Measurements from ENCODE around the gene ZSWIM6. TPM values are rescaled to one million over a fixed set of nuclear protein-coding genes. Genes with fewer than 3 reads are reported as not detected.

The ZSWIM6 gene
- total RNA-seq, 2 experiments from 2014 or later = 4.1 TPM

- intact Hi-C loops (cut with DNase I, micrococcal nuclease) = no loop called here
- CTCF ChIA-PET = no interaction called here
- ATAC-seq (ENCODE audit: poor library complexity) = no peak
- POLR2A ChIA-PET = no interaction called here
- H3K4me3 ChIP-seq (ENCODE audit: low read length) = no peak overlapping the region
- no peaks in the 10 kb centered on the region for H3K4me1 ChIP-seq (ENCODE audit: insufficient read depth, low read length)
- no peaks in the 10 kb centered on the region for H3K9me3 ChIP-seq (ENCODE audit: control insufficient read depth in 1 of 2, insufficient read depth in 1 of 2, low read length in 2 of 2)
- no peaks in the 10 kb centered on the region for H3K36me3 ChIP-seq (ENCODE audit: insufficient read depth, low read length)
- Mint-ChIP-seq H3K27me3 (no peaks in the 10 kb centered on the region), H3K9me3 (no peaks in the 10 kb centered on the region), H3K27ac (no peak overlapping the region), H3K4me1 (ENCODE audit: low read depth) (no peaks in the 10 kb centered on the region), H3K36me3 (ENCODE audit: low read depth) (no peaks in the 10 kb centered on the region), H3K4me3 (no peak overlapping the region)
- TF ChIP-seq CTCF (IDR thresholded peaks at IDR 0.05) = no peak
- H3K27ac ChIP-seq (ENCODE audit: low read depth in 1 of 2, low read length in 2 of 2) = no peak overlapping the region
- DNase-seq = no peak
- peaks cover 0 to 2% of the 10 kb centered on the region in 2 experiments for H3K27me3 ChIP-seq (ENCODE audit: control insufficient read depth in 1 of 2, insufficient read depth in 2 of 2, low read length in 2 of 2)
Measured at GRCh38 chr5:61293071-61293470, 39.0 kb upstream of the ZSWIM6 start.

DNA sequence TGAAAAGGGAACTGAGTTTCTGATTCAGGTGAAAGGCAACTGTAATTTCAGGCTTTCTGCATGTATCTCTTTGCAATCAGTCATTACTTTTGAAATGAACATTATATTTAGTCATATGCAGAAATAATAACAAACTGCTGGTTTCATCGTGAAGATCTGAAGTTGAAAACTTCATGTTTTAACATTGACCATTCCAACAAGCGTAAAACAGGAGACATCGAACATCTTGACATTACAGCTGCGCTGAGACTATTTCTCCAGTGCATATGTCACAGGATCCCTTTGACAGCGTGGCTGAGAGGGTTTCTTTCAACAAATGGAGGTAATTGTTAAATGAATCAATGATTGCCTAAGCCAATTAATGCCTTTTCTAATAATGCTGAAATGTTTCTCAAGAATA, 38.2 kb upstream of the ZSWIM6 start:
- H3K9me3 Mint-ChIP-seq = no peaks in the 10 kb centered on the region
- no peaks in the 10 kb centered on the region for H3K36me3 Mint-ChIP-seq (ENCODE audit: low read depth)
- Histone ChIP-seq H3K27ac (ENCODE audit: low read depth in 1 of 2, low read length in 2 of 2) (no peak overlapping the region), H3K9me3 (ENCODE audit: control insufficient read depth in 1 of 2, insufficient read depth in 1 of 2, low read length in 2 of 2) (no peaks in the 10 kb centered on the region), H3K36me3 (ENCODE audit: insufficient read depth, low read length) (no peaks in the 10 kb centered on the region), H3K4me3 (ENCODE audit: low read length) (no peak overlapping the region), H3K27me3 (ENCODE audit: control insufficient read depth in 1 of 2, insufficient read depth in 2 of 2, low read length in 2 of 2) (peaks cover 0 to 2% of the 10 kb centered on the region in 2 experiments), H3K4me1 (ENCODE audit: insufficient read depth, low read length) (no peaks in the 10 kb centered on the region)
- POLR2A ChIA-PET = no interaction called here
- ATAC-seq (ENCODE audit: poor library complexity) (no peak), DNase-seq (no peak)
- no peaks in the 10 kb centered on the region for H3K27me3 Mint-ChIP-seq
- intact Hi-C loops (cut with DNase I, micrococcal nuclease) = no loop called here
- no peak overlapping the region for H3K27ac Mint-ChIP-seq
- CTCF ChIA-PET = no interaction called here
- TF ChIP-seq CTCF (IDR thresholded peaks at IDR 0.05) = no peak
- H3K4me1 Mint-ChIP-seq (ENCODE audit: low read depth) = no peaks in the 10 kb centered on the region
- no peak overlapping the region for H3K4me3 Mint-ChIP-seq

DNA sequence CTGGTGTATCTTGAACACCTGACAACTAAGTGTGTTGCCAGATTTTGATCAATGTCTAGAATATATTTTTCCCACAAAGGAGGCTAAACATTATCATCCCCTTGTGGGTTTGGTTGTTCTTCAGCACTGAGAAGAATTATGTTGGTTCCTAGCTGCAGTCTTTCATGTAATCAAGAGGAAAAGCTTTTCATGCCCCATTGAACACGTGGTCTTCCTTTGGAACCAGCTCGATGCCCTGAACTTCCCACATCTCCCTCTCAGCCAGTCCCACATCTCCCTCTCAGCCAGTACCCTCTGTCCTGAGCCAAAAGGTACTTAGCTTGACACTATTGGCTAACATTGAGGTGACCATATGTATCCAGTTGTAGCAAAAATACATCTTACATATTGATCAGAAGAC, 36.7 kb upstream of the ZSWIM6 start:
- CTCF ChIA-PET = interaction anchor here (1.3 kb wide), 1 partner anchor 18 kb away, joined by 4 read pairs; no protein-coding TSS in a partner anchor

More for the DNA sequence above, 36.7 kb upstream of the ZSWIM6 start:
- Mint-ChIP-seq H3K27ac (no peak overlapping the region), H3K4me3 (no peak overlapping the region), H3K4me1 (ENCODE audit: low read depth) (no peaks in the 10 kb centered on the region), H3K27me3 (no peaks in the 10 kb centered on the region), H3K9me3 (no peaks in the 10 kb centered on the region), H3K36me3 (ENCODE audit: low read depth) (no peaks in the 10 kb centered on the region)
- intact Hi-C loops (cut with DNase I, micrococcal nuclease) = no loop called here
- no peaks in the 10 kb centered on the region for H3K27me3 ChIP-seq (ENCODE audit: control insufficient read depth in 1 of 2, insufficient read depth in 2 of 2, low read length in 2 of 2)
- H3K27ac ChIP-seq (ENCODE audit: low read depth in 1 of 2, low read length in 2 of 2) = no peak overlapping the region
- H3K9me3 ChIP-seq (ENCODE audit: control insufficient read depth in 1 of 2, insufficient read depth in 1 of 2, low read length in 2 of 2) = no peaks in the 10 kb centered on the region
- POLR2A ChIA-PET = no interaction called here
- no peaks in the 10 kb centered on the region for H3K36me3 ChIP-seq (ENCODE audit: insufficient read depth, low read length)
- no peaks in the 10 kb centered on the region for H3K4me1 ChIP-seq (ENCODE audit: insufficient read depth, low read length)
- no peak for TF ChIP-seq CTCF (IDR thresholded peaks at IDR 0.05)
- DNase-seq = no peak
- ATAC-seq (ENCODE audit: poor library complexity) = no peak
- H3K4me3 ChIP-seq (ENCODE audit: low read length) = no peak overlapping the region
